ENCODE measurements around the gene PLA2G2F.

The PLA2G2F gene

GRCh38 chr1:20095564-20096434 lies 43.3 kb upstream of the PLA2G2F start:
- ChIA-PET POLR2A (no interaction called here), CTCF (interaction anchor here (1.2 to 1.5 kb wide), 3 partner anchors 13 to 22 kb away, joined by 3 to 4 read pairs (median 3); no protein-coding TSS in a partner anchor)
- DNase-seq (ENCODE audit: extremely low spot score): no peak
- no peak for TF ChIP-seq CTCF (IDR thresholded peaks at IDR 0.05; ENCODE audit: control extremely low read depth, extremely low read depth, low read depth, missing control alignments)

- ChIA-PET POLR2A (no interaction called here), CTCF (interaction anchor here (1.0 to 8.3 kb wide), 4 partner anchors 12 to 179 kb away, joined by 3 to 94 read pairs (median 4); no protein-coding TSS in a partner anchor)
- no peak for TF ChIP-seq CTCF (IDR thresholded peaks at IDR 0.05; ENCODE audit: control extremely low read depth, extremely low read depth, low read depth, missing control alignments)
- DNase-seq (ENCODE audit: extremely low spot score): no peak
Measured at GRCh38 chr1:20096840-20097447, 42.2 kb upstream of the PLA2G2F start.

GRCh38 chr1:20099533-20099932 lies 39.6 kb upstream of the PLA2G2F start:
- no peak for DNase-seq (ENCODE audit: extremely low spot score)
- CTCF ChIA-PET: interaction anchor here (0.7 to 8.3 kb wide), 7 partner anchors 9 to 95 kb away, joined by 3 to 94 read pairs (median 3); no protein-coding TSS in a partner anchor
- POLR2A ChIA-PET: interaction anchor here (0.8 kb wide), 1 partner anchor 18 kb away, joined by 3 read pairs; no protein-coding TSS in a partner anchor
- TF ChIP-seq CTCF (IDR thresholded peaks at IDR 0.05; ENCODE audit: control extremely low read depth, extremely low read depth, low read depth, missing control alignments): no peak

GRCh38 chr1:20100632-20101355 lies 38.3 kb upstream of the PLA2G2F start:
- DNase-seq (ENCODE audit: extremely low spot score): peak; percentile 77
- ChIA-PET CTCF (interaction anchor here (1.0 to 8.3 kb wide), 16 partner anchors 11 to 125 kb away, joined by 3 to 94 read pairs (median 6); partner anchors contain the start of gene PLA2G2D), POLR2A (no interaction called here)
- TF ChIP-seq CTCF (IDR thresholded peaks at IDR 0.05; ENCODE audit: control extremely low read depth, extremely low read depth, low read depth, missing control alignments): peak; percentile 79

GRCh38 chr1:20102875-20103274 lies 36.2 kb upstream of the PLA2G2F start:
- CTCF ChIA-PET: interaction anchor here (2.1 to 8.3 kb wide), 4 partner anchors 11 to 93 kb away, joined by 15 to 94 read pairs (median 16); no protein-coding TSS in a partner anchor

More at GRCh38 chr1:20102875-20103274, 36.2 kb upstream of the PLA2G2F start:
- no peak for DNase-seq (ENCODE audit: extremely low spot score)
- no peak for TF ChIP-seq CTCF (IDR thresholded peaks at IDR 0.05; ENCODE audit: control extremely low read depth, extremely low read depth, low read depth, missing control alignments)
- POLR2A ChIA-PET: interaction anchor here (0.5 kb wide), 1 partner anchor 48 kb away, joined by 3 read pairs; no protein-coding TSS in a partner anchor
